Spleen (tissue), 11 donors: ENCODE data around the gene SLC16A1. TPM values are rescaled to one million over a fixed set of nuclear protein-coding genes. Genes with fewer than 3 reads are reported as not detected.

ENCODE experiments used
- DNase-seq: peaks from one replicate; pipeline ENCODE4 v3.0.0-alpha.2; 2020
- H3K27ac ChIP-seq, 8 donors: fragments of 200-600 bp; sonication (generic) in 7 of 8; 1 replicate in 4 of 8; 2 replicates in 4 of 8; pipeline versions ENCODE4 v1.5.0 to v1.8.0; 2016 to 2021; ENCODE audit warnings: inconsistent platforms in 4 of 8, mild to moderate bottlenecking in 4 of 8, moderate library complexity in 1 of 8
- H3K27me3 ChIP-seq, 7 donors: fragments of 200-600 bp; sonication (generic) in 6 of 7; replicated peaks in 1 of 7; 1 replicate in 4 of 7; 2 replicates in 3 of 7; pipeline versions ENCODE4 v1.5.0 to v1.8.0; 2016 to 2021; ENCODE audit warnings: inconsistent platforms in 3 of 7, mild to moderate bottlenecking in 1 of 7
- H3K36me3 ChIP-seq, 6 donors: fragments of 200-600 bp; sonication (generic) in 5 of 6; 1 replicate in 4 of 6; 2 replicates in 2 of 6; pipeline versions ENCODE4 v1.5.0 to v1.8.0; 2016 to 2021; ENCODE audit warnings: inconsistent platforms in 2 of 6
- H3K4me1 ChIP-seq, 6 donors: fragments of 200-600 bp; sonication (generic) in 5 of 6; 1 replicate in 3 of 6; 2 replicates in 3 of 6; pipeline versions ENCODE4 v1.5.0 to v1.8.0; 2016 to 2021; ENCODE audit warnings: inconsistent platforms in 3 of 6
- H3K4me3 ChIP-seq, 8 donors: fragments of 200-600 bp; sonication (generic) in 7 of 8; 1 replicate in 4 of 8; 2 replicates in 4 of 8; pipeline versions ENCODE4 v1.5.0 to v1.8.0; 2016 to 2021; ENCODE audit warnings: inconsistent platforms in 4 of 8, mild to moderate bottlenecking in 4 of 8, moderate library complexity in 2 of 8
- H3K9me3 ChIP-seq, 8 donors: fragments of 200-600 bp; sonication (generic) in 7 of 8; 1 replicate in 4 of 8; 2 replicates in 4 of 8; pipeline versions ENCODE4 v1.5.0 to v1.8.0; 2016 to 2021; ENCODE audit warnings: inconsistent platforms in 4 of 8
- CTCF ChIP-seq, 11 experiments: fragments of 200-600 bp in 7 of 11; fragments of 450-650 bp in 4 of 11; sonication (generic) in 4 of 11; IDR thresholded peaks in 8 of 11; conservative IDR thresholded peaks in 3 of 11; 1 replicate in 7 of 11; 2 replicates in 4 of 11; pipeline versions ENCODE4 v1.4.0 to v1.8.0; 2016 to 2021; ENCODE audit warnings: antibody characterized with exemption in 11 of 11, inconsistent platforms in 4 of 11, mild to moderate bottlenecking in 1 of 11
- POLR2A ChIP-seq, 3 donors: fragments of 450-650 bp; IDR thresholded peaks; one replicate each; pipeline ENCODE4 v1.5.1; 2017; ENCODE audit warnings: antibody characterized with exemption in 3 of 3, mild to moderate bottlenecking in 1 of 3
- POLR2AphosphoS5 ChIP-seq, 3 donors: sonication (generic); formaldehyde crosslinking; IDR thresholded peaks; one replicate each; pipeline ENCODE4 v1.5.1; 2017; ENCODE audit warnings: antibody characterized with exemption in 3 of 3
- WGBS, 5 donors: extraction: QIAGEN DNeasy Blood & Tissue Kit in 3 of 5; methylation state at CpG; one replicate each; pipeline versions ENCODE4 v1.1.5 to v1.1.7; 2013 to 2018; 5-methylcytosine and 5-hydroxymethylcytosine counted together
- intact Hi-C: fragments of 100-400 bp; cut with DNase I; formaldehyde crosslinking; loops from one replicate; pipeline ENCODE4 v1.15.0; 2023; ENCODE audit warnings: low total_unique reads
- polyA plus RNA-seq, 3 donors: library from polyadenylated mRNA; stranded (reverse); fragments of 200-250 nt; gene quantifications; one replicate each; pipeline ENCODE4 v1.2.1, GENCODE V29; 2013
- total RNA-seq, 7 donors: library from RNA; depleted of rRNA in 3 of 7; stranded (reverse); fragments of >200 nt in 3 of 7; fragmentation: NEBNext Ultra II Directional in 4 of 7; extraction: Animal tissue kit (Norgen Biotek cat#: 25700) in 4 of 7; gene quantifications; one replicate each; pipeline versions ENCODE4 v1.1.0 to v1.2.1, GENCODE V29; 2016 to 2021
- donor health status: healthy with polysubstance abuse.
- donor health status: DM: no; HTN: no; CAD: no; lungs with moderate emphysema.
- donor health status: DM: no; HTN: no; CAD: no.
- donor health status: Bipolar disorder and iron deficiency.
- donor health status: healthy.
- donor health status: DM: no; HTN: no; CAD: no.
- donor health status: DM: yes; HTN: yes; CAD: no.

SLC16A1 gene
- total and polyA plus RNA-seq, 10 donors = 2.9 to 24.6 (median 18.2) TPM

DNA sequence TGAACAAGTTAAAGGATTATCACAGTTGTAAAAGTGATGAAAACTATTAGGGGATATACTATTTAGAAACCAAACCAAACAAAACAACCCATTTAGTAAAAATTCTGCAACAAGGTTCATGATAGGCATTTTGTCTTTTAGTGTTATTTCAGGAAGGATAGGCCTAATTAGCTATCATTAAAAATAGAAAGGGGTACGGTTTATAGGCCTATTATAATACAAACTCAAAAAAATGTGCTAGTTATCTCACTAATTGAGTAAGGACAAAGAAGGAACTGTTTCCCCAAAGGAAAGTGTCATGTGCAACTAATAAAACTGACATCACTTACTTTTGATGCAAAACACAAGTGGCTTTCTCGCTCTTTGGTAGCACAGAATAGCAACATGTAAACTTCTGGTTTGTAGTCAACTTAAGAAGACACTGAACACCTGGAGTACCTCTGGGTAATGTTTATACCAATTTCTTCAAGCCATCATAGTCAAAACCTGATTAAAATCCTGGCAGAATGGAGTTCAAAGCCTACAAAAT lies 28.5 kb downstream of the SLC16A1 start:
- 63 to 80% (median 72%) methylated on average over 2 of the region's 2 CpGs for WGBS, 5 donors
- H3K36me3 ChIP-seq = peaks cover 0 to 28% (median 0%) of the 10 kb centered on the region in 6 donors
- no peak overlapping the region for H3K27ac ChIP-seq
- H3K9me3 ChIP-seq = no peaks in the 10 kb centered on the region
- H3K27me3 ChIP-seq = no peaks in the 10 kb centered on the region
- no peak for DNase-seq
- no peak overlapping the region for H3K4me3 ChIP-seq
- no peaks in the 10 kb centered on the region for H3K4me1 ChIP-seq
- TF ChIP-seq POLR2A (IDR thresholded peaks at IDR 0.05) (no peak), POLR2AphosphoS5 (IDR thresholded peaks at IDR 0.05) (no peak), CTCF (IDR thresholded peaks at IDR 0.05 in 8 of 11, conservative IDR thresholded peaks at IDR 0.05 in 3 of 11) (no peak)
- intact Hi-C loops = no loop called here

- no peaks in the 10 kb centered on the region for H3K27me3 ChIP-seq
- TF ChIP-seq POLR2A (IDR thresholded peaks at IDR 0.05) (no peak), POLR2AphosphoS5 (IDR thresholded peaks at IDR 0.05) (no peak), CTCF (IDR thresholded peaks at IDR 0.05 in 8 of 11, conservative IDR thresholded peaks at IDR 0.05 in 3 of 11) (no peak)
- intact Hi-C loops = no loop called here
- H3K4me3 ChIP-seq = no peak overlapping the region
- DNase-seq = no peak
- peaks cover 0 to 32% (median 0%) of the 10 kb centered on the region in 6 donors for H3K36me3 ChIP-seq
- no peaks in the 10 kb centered on the region for H3K9me3 ChIP-seq
- 89 to 100% (median 100%) methylated on average over 1 of the region's 1 CpG for WGBS, 5 donors
- no peak overlapping the region for H3K27ac ChIP-seq
- no peaks in the 10 kb centered on the region for H3K4me1 ChIP-seq
Measured at GRCh38 chr1:112926858-112927257, 29.1 kb downstream of the SLC16A1 start.

DNA sequence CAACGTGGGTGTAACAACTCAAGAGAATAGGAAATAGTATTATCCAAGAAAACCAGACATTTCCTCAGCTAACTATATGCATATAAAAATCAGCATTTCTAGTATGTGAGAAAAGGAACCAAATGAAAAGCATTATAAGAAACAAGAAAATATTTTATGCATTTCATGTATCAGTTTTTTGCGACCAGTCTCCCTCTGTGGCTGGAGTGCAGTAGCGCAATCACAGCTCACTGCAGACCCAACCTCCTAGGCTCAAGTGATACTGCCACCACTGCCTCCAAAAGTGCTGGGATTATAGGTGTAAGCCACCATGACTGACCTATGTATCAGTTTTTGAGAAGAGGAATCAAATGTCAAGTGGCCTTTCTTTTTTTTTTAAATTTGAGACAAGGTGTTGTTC lies 31.0 kb downstream of the SLC16A1 start:
- Histone ChIP-seq H3K4me1 (no peaks in the 10 kb centered on the region), H3K9me3 (no peaks in the 10 kb centered on the region), H3K27ac (no peak overlapping the region), H3K4me3 (no peak overlapping the region), H3K27me3 (no peaks in the 10 kb centered on the region), H3K36me3 (peaks cover 0 to 44% (median 0%) of the 10 kb centered on the region in 6 donors)
- WGBS, 5 donors = 70 to 79% (median 76%) methylated on average over 3 of the region's 3 CpGs
- no peak for TF ChIP-seq CTCF (IDR thresholded peaks at IDR 0.05 in 8 of 11, conservative IDR thresholded peaks at IDR 0.05 in 3 of 11)
- TF ChIP-seq POLR2A (IDR thresholded peaks at IDR 0.05) = no peak
- TF ChIP-seq POLR2AphosphoS5 (IDR thresholded peaks at IDR 0.05) = no peak
- DNase-seq = no peak
- intact Hi-C loops = no loop called here

DNA sequence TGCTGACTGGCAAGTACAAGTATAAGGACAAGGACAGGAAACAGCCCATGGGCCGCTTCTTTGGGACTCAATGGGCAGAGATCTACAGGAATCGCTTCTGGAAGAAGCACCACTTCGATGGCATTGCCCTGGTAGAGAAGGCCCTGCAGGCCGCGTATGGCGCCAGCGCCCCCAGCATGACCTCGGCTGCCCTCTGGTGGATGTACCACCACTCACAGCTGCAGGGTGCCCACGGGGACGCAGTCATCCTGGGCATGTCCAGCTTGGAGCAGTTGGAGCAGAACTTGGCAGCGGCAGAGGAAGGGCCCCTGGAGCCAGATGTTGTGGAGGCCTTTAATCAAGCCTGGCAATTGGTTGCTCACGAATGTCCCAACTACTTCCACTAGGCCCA lies 32.0 kb downstream of the SLC16A1 start:
- no peak overlapping the region for H3K4me3 ChIP-seq
- no peak overlapping the region for H3K27ac ChIP-seq
- peaks cover 0 to 41% (median 0%) of the 10 kb centered on the region in 6 donors for H3K36me3 ChIP-seq
- intact Hi-C loops = no loop called here
- H3K4me1 ChIP-seq = no peaks in the 10 kb centered on the region
- no peak for DNase-seq
- H3K9me3 ChIP-seq = no peaks in the 10 kb centered on the region
- 95 to 99% (median 97%) methylated on average over 8 to 12 of the region's 12 CpGs for WGBS, 5 donors
- no peaks in the 10 kb centered on the region for H3K27me3 ChIP-seq
- TF ChIP-seq POLR2A (IDR thresholded peaks at IDR 0.05) (no peak), POLR2AphosphoS5 (IDR thresholded peaks at IDR 0.05) (no peak), CTCF (IDR thresholded peaks at IDR 0.05 in 8 of 11, conservative IDR thresholded peaks at IDR 0.05 in 3 of 11) (no peak)
